H7 (cell line): ENCODE measurements around the gene KCNS1. TPM values are rescaled to one million over a fixed set of nuclear protein-coding genes. Genes with fewer than 3 reads are reported as not detected.

Source experiments
- DNase-seq: peaks from one replicate; pipeline ENCODE4 v3.0.0; 2012
- H3K27me3 ChIP-seq: 2 replicates; pipeline ENCODE4 v1.6.0; 2011; ENCODE audit warnings: mild to moderate bottlenecking, low read length; ENCODE audit not compliant: control insufficient read depth, insufficient read depth
- H3K36me3 ChIP-seq: replicated peaks from 2 replicates; pipeline ENCODE4 v1.5.1; 2011; ENCODE audit warnings: low read length; ENCODE audit not compliant: control insufficient read depth, insufficient read depth
- H3K4me3 ChIP-seq: 2 replicates; pipeline ENCODE4 v1.5.1; 2011; ENCODE audit warnings: low read depth, mild to moderate bottlenecking, control low read depth, low read length, moderate library complexity; ENCODE audit not compliant: insufficient read depth
- total RNA-seq: library from RNA; depleted of rRNA; stranded (reverse); fragments of >200 nt; shearing (Covaris generic); gene quantifications from 2 replicates; pipeline ENCODE4 v1.2.3, GENCODE V29; 2014; rRNA removed

The KCNS1 gene
- total RNA-seq, 1 experiment from 2014 or later: 0.59 TPM

DNA sequence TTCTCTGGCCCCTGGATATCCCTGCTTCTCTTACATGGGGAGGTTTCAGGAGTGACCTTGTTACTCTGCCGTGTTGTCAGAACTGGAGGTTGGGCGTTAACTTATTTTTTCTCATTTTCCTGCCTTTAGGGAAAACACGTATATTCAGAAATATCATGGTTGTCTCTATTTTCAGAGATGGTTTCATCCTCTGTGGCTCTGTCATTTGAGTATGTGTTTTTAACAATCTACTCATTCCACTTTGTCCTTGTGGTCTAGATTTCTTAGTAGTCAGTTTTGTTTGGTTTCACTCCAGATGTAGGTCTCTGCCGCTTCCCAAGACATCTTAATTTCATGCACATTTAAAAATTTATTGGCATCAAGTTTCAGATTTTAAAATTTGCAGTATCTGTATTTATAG is 45.9 kb downstream of the KCNS1 start:
- DNase-seq: no peak
- Histone ChIP-seq H3K27me3 (no peaks in the 10 kb centered on the region), H3K36me3 (peaks cover 2% of the 10 kb centered on the region; the same call in 1 of the 2 replicates), H3K4me3 (no peak overlapping the region)

DNA sequence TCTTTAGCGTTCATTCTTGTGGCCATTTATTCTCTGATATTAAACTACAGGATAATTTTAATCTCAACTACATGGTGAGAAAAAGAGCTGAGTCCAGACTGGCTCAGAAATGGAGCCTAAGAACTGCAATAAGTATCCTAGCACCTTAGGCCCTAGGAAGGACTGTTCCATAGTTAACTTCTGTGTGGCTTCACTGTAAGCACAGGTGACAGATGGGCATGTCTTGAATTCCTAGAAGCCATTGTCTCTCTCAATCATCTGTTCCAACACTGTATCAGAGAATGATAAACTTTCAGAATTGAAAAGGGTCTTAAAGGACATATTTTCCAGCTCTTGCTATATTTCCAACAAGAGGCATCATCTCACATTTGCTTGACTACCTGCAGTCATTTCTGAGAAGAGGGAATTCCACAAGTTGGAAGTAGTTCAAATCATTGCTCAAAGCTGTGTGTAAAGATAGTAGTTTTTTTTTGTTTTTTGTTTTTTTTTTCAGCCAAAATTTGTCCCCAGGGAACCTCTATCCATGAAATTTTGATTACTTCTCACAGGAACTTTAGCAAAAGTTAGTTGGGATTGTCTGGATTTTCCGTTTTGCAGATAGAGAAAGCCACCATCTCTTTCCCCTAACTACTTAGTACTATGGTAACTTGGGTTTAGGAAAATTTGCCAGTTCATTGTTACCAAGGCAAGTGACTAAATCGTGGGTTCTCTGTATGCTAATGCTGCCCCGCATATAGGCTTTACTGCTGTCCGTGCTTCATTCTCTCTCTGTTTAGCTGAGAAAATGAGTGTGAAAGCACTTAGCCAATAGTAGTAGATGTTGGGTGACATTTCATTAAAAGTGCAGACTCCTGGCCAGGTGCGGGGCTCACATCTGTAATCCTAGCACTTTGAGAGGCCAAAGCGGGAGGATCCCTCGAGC is 47.2 kb downstream of the KCNS1 start:
- DNase-seq: no peak
- Histone ChIP-seq H3K27me3 (no peaks in the 10 kb centered on the region), H3K36me3 (peaks cover 2% of the 10 kb centered on the region; the same call in 1 of the 2 replicates), H3K4me3 (no peak overlapping the region)

DNA sequence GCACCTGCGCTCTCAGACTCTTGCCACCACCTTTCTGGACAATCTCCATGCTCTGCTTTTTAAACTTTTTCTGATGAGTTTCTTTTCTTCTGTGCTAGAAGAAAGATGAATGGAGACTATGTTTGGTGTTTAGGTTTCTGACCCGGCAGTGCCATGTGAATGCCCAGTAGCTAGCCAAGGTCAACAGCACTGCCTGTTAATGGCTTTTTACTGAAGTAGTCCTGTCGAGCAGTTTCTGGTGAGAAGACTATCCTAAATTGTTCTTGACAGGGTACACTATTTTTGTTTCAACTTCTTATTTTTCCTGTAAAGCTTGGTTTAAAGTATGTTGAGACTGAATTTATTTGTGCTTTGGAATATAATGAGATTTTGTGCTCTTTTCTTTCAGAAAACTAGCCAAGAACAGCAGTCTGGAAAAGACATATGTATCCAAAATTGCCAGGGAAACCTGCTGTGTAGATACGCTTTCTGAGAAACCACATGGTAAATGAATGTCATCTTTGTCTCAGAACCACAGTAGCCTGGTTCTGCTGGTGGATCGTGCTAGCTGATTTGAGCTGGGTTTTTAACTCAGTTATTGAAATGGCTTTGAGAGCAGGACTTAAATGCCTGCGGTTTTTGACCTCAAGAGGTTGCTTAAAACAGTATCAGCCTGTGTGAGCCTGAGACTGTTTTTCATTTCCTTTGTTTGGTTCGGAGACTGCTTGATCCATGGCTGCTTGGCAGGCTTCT is 48.1 kb downstream of the KCNS1 start:
- no peaks in the 10 kb centered on the region for H3K27me3 ChIP-seq
- no peak overlapping the region for H3K4me3 ChIP-seq
- peaks cover 2% of the 10 kb centered on the region; the same call in 1 of the 2 replicates for H3K36me3 ChIP-seq
- no peak for DNase-seq

DNA sequence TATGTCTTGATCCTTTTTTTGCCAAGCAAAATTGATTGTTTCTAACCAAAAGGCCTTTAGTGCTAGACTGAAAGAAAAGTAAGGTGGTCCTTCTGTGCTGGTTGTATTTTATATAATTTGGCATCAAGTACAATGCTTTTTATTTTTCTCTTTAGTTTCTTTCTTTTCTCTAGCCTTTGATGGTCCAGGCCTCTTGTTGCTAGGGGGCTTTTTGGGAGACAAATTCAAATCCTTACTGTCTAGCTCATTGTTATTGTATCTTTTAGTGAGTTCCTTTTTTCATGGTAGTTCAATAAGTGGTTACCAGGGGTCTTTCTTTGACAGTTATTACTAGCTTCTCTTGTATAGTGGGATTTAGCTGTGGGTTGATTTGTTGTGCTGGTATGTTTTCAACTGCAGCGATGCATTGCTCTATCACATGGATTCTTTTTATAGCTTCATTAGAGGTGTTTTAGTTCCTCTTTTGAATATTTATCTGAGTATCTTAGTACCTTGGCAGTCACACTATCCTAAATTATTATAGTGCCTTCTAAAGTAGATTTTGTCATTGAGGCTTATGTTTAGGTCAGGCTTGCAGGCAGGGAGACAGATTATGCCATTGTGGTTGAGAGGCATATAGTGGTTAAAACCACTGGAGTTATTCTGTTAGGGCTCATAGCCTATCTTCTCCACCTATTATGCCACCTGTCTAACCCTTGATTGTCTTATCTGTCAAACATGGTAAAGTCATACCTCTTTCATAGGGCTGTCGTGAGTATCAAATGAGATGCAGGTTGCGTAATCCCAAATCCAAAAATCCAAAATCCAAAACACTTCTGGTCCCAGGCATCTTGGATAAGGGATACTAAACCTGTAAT is 49.5 kb downstream of the KCNS1 start:
- Histone ChIP-seq H3K27me3 (no peaks in the 10 kb centered on the region), H3K4me3 (no peak overlapping the region), H3K36me3 (no peaks in the 10 kb centered on the region)
- no peak for DNase-seq

DNA sequence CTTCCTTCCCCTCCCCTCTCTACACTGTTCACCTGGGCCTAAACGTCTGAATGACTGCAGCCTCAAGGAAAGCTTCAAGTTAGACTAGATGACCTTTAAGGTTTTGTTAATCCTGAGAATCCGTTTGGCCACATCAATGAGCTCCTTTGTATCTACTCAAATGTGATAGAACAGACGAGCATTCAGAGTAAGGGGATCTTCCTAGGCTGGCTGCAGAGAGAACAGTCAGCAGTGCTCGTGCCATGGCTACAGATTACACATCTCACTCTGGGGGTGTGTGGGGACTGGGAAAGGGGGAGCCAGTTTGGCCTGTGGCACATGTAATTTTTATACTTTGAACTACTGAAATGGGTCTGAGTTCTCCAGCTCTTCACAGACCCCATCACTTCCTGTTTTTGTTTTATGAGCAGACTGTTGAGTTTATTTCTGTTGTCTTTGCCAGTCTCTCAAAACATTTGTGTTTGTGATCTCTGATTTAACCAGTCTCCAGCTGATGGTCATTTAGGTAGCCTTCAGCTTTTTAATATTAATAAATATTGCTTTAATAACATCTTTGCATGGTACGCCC is 50.9 kb downstream of the KCNS1 start:
- Histone ChIP-seq H3K4me3 (no peak overlapping the region), H3K27me3 (no peaks in the 10 kb centered on the region), H3K36me3 (no peaks in the 10 kb centered on the region)
- no peak for DNase-seq

DNA sequence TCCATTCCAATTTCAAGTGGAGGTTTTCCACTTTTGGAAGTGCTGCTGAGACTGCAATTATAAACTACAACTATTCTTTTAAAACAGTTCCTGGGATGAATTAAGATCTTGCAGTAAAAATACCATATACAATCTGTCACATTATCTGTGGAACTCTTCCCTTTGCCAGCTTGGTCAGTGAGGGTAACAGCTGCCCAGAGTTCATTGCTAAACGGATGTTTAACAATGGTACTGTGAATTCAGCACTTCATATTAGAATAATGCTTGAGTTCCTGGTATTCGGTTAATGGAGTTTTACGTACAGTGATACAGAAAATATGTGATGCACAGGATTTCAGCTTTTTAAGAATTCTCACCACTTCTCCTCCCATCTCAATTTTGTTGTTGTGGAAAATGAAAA is 51.5 kb downstream of the KCNS1 start:
- no peaks in the 10 kb centered on the region for H3K27me3 ChIP-seq
- H3K36me3 ChIP-seq: no peaks in the 10 kb centered on the region
- no peak overlapping the region for H3K4me3 ChIP-seq
- no peak for DNase-seq

DNA sequence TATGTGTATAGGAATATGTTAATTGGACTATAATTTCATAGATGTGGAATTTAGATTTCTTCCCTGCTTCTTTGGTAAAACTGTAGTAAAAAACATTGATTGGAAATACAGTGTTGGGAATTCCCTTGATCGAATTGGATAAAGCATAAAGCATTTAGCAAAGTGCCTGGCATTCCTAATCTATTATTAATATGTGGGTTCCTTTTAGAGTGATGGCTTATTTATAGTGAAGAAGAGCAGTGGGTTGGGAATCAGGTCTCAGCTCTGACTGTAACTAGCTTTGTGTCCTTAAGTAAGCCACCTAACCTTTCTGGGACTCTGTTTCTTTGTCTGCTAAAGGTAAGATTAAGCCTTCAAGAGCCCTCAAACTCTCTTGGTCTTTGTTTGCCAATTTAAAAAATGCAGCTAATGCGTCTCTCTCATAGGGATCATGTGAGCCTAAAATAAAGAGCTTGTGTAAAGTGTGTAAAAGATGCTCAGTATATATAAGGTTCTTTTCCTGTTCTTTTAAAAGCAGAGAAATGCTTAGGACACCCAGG is 53.3 kb downstream of the KCNS1 start:
- DNase-seq: no peak
- H3K27me3 ChIP-seq: no peaks in the 10 kb centered on the region
- no peaks in the 10 kb centered on the region for H3K36me3 ChIP-seq
- no peak overlapping the region for H3K4me3 ChIP-seq

DNA sequence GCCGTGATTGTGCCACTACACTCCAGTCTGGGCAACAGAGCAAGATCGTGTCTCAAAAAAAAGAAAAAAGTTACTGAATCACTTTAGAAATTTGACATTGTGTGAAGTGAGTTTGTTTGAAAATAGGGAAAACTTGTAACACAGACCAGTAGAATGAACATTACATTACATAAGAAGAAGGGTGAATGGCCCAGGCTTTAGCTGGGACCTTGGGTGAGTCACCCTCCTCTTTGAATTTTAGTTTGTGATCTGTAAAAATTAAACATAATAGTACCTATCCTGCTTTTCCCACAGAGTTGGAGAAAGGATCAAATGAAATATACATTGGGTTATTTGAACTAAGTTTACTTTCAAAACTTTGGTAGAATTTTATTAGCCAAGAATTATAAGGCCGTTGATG is 56.3 kb downstream of the KCNS1 start:
- H3K27me3 ChIP-seq: no peaks in the 10 kb centered on the region
- DNase-seq: no peak

DNA sequence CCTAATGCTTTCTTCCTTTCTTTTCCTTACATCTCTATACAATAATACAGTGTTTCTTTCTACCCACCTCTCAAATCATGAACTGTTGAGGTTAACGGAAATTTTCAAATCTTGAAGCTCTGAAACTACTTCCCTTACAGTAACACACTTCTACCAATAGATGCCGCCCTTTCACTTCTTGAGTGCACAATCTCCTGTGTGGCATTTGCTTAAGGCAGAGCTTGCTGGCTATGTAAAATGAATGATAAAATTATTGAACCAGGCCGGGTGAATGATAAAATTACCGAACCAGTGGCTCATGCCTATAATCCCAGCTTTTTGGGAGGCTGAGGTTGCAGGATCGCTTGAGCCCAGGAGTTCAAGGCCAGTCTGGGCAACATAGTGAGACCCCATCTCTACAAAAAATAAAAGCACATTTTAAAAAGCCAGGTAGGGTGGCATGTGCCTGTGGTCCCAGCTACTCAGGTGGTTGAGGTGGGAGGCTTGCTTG is 56.8 kb downstream of the KCNS1 start:
- peak; percentile 53 for DNase-seq
- no peaks in the 10 kb centered on the region for H3K36me3 ChIP-seq
- H3K4me3 ChIP-seq: no peak overlapping the region
- H3K27me3 ChIP-seq: no peaks in the 10 kb centered on the region

More for the DNA sequence above, 56.3 kb downstream of the KCNS1 start:
- Histone ChIP-seq H3K4me3 (no peak overlapping the region), H3K36me3 (no peaks in the 10 kb centered on the region)

DNA sequence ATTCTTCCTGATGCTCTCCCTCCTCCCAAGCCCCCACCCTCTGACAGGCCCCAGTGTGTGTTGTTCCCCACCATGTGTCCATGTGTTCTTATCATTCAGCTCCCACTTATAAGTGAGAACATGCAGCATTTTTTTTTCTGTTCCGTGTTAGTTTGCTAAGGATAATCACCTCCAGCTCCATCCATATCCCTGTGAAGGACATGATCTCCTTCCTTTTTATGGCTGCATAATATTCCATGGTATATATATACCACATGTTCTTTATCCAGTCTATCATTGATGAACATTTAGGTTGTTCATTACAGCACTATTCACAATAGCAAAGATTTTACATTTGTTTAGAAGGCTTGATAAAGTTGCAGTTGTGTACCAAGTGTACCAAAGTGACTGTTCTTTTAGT is 57.9 kb downstream of the KCNS1 start:
- Histone ChIP-seq H3K4me3 (no peak overlapping the region), H3K27me3 (no peaks in the 10 kb centered on the region), H3K36me3 (no peaks in the 10 kb centered on the region)
- DNase-seq: no peak

Other genes starting within 250 kb of the KCNS1 start
- 64.8 and 69.2 TPM in 2 replicates for gene YWHAB, start 215.4 kb downstream of the KCNS1 start, total RNA-seq
- gene PABPC1L, start 191.1 kb downstream of the KCNS1 start, total RNA-seq: 17.8 and 23.8 TPM in 2 replicates
- gene TOMM34, start 140.7 kb downstream of the KCNS1 start, total RNA-seq: 45.3 and 49.4 TPM in 2 replicates
- gene STK4, start 134.6 kb downstream of the KCNS1 start, total RNA-seq: 15.6 and 23.2 TPM in 2 replicates
- gene WFDC5, start 14.0 kb upstream of the KCNS1 start, total RNA-seq: not detected in 2 replicates
- not detected in 2 replicates for gene WFDC12, start 23.3 kb upstream of the KCNS1 start, total RNA-seq
- gene PI3, start 73.8 kb upstream of the KCNS1 start, total RNA-seq: not detected in 2 replicates
- 0.31 and 0.81 TPM in 2 replicates for gene SEMG1, start 105.9 kb upstream of the KCNS1 start, total RNA-seq
- gene SEMG2, start 120.2 kb upstream of the KCNS1 start, total RNA-seq: not detected in 2 replicates
- not detected in 2 replicates for gene SLPI, start 153.4 kb upstream of the KCNS1 start, total RNA-seq
- not detected in 2 replicates for gene RBPJL, start 205.7 kb upstream of the KCNS1 start, total RNA-seq
- gene MATN4, start 207.2 kb upstream of the KCNS1 start, total RNA-seq: 0.14 and 0.67 TPM in 2 replicates
- 47.3 and 56.1 TPM in 2 replicates for gene SDC4, start 247.3 kb upstream of the KCNS1 start, total RNA-seq